ENCODE data around the gene GNAT2.

Gene GNAT2

DNA sequence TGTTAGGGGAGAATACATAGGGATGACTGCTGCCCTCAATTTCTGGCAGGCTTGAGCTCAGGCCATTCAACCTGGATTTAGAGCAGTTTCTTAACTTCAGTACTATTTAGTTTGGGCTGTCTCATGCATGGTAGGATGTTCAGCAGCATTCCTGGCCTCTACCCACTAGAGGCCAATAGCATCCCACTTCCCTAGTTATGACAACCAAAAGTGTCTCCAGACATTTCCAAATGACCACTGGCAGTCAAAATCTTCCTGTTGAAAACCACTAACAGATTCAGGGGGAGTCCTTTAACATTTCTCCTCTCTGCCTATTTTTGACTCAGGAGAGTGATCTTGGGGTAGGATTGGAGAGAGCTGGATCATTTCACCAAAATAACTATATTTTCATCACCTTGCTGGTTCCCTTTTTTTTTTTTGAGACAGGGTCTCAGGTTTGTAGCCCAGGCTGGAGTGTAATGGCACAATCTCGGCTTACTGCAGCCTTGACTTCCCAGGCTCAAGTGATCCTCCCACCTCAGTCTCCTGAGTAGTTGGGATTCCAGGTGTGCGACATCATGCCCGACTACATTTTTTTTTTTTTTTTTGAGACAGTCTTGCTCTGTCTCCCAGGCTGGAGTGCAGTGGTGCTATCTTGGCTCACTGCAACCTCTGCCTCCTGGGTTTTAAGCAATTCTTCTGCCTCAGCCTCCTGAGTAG lies 8.7 kb downstream of the GNAT2 start:
- Histone ChIP-seq H3K27me3 (ENCODE audit: control insufficient read depth, insufficient read depth, low read length) (no peaks in the 10 kb centered on the region), H3K4me3 (ENCODE audit: low read length) (no peak overlapping the region), H3K36me3 (ENCODE audit: control insufficient read depth, insufficient read depth, low read length) (no peaks in the 10 kb centered on the region), H3K4me1 (ENCODE audit: control insufficient read depth, insufficient read depth, low read length) (no peaks in the 10 kb centered on the region), H3K9ac (ENCODE audit: low read length) (no peak overlapping the region), H3K27ac (ENCODE audit: low read depth, low read length) (no peak overlapping the region)

DNA sequence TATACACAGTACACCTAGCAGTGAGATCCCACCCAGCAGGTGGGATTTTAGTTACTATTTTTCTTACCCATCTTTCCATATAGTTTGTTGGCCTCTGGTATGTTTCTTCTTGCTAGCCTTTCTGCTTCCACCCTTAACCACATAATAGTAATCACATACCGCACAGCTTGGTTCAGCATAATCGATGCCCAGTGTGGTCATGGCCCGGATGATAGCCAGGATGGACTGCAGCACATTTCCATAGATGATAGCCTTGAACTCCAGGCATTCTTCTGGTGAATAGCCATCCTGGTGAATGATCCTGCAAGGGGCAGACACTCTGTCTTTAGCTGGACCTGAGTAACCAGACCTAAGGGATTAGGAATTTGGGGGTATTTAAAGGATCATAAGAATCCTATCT lies 9.5 kb downstream of the GNAT2 start:
- Histone ChIP-seq H3K9ac (ENCODE audit: low read length) (no peak overlapping the region), H3K4me3 (ENCODE audit: low read length) (no peak overlapping the region), H3K36me3 (ENCODE audit: control insufficient read depth, insufficient read depth, low read length) (no peaks in the 10 kb centered on the region), H3K4me1 (ENCODE audit: control insufficient read depth, insufficient read depth, low read length) (no peaks in the 10 kb centered on the region), H3K27me3 (ENCODE audit: control insufficient read depth, insufficient read depth, low read length) (no peaks in the 10 kb centered on the region), H3K27ac (ENCODE audit: low read depth, low read length) (no peak overlapping the region)

DNA sequence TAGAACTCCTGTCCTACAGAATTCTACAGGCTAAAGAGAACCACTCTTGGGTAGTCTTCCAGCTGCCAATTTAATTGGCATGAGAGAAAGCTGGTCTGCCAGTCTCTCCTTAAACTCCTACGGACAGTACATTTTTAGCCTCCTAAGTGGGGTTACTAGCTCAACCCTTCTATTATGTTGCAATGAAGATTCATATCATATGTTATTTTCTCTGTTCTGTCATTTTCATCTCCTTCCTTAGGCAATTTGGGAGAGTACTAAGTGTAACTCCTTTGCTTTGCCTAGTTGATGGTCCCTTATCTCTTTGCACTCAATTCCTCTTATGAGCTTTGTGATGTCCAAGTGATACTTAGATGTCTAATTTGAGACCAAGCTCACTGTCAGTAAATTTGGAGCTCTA lies 14.0 kb downstream of the GNAT2 start:
- Histone ChIP-seq H3K27me3 (ENCODE audit: control insufficient read depth, insufficient read depth, low read length) (no peaks in the 10 kb centered on the region), H3K4me3 (ENCODE audit: low read length) (no peak overlapping the region), H3K27ac (ENCODE audit: low read depth, low read length) (no peak overlapping the region), H3K36me3 (ENCODE audit: control insufficient read depth, insufficient read depth, low read length) (no peaks in the 10 kb centered on the region), H3K9ac (ENCODE audit: low read length) (no peak overlapping the region), H3K4me1 (ENCODE audit: control insufficient read depth, insufficient read depth, low read length) (no peaks in the 10 kb centered on the region)

DNA sequence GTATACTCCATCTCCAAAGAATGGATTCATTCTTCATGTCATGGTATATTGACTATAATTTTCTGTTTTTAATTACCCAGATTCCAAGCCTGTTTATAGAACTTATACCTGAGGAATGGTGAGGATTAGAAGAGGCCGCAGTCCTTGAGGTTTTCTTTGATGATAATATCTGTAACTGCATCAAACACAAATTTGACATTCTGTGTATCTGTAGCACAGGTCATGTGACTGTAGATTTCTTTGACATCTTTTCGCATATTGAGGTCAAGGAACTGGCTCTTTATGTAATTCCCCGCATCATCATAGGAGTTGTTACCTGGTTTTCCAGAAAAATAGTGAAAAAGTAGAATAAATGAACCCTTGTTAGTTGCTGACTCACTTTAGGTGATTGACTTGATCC lies 16.2 kb downstream of the GNAT2 start:
- Histone ChIP-seq H3K4me1 (ENCODE audit: control insufficient read depth, insufficient read depth, low read length) (no peaks in the 10 kb centered on the region), H3K27ac (ENCODE audit: low read depth, low read length) (no peak overlapping the region), H3K27me3 (ENCODE audit: control insufficient read depth, insufficient read depth, low read length) (no peaks in the 10 kb centered on the region), H3K36me3 (ENCODE audit: control insufficient read depth, insufficient read depth, low read length) (no peaks in the 10 kb centered on the region), H3K9ac (ENCODE audit: low read length) (no peak overlapping the region), H3K4me3 (ENCODE audit: low read length) (no peak overlapping the region)

DNA sequence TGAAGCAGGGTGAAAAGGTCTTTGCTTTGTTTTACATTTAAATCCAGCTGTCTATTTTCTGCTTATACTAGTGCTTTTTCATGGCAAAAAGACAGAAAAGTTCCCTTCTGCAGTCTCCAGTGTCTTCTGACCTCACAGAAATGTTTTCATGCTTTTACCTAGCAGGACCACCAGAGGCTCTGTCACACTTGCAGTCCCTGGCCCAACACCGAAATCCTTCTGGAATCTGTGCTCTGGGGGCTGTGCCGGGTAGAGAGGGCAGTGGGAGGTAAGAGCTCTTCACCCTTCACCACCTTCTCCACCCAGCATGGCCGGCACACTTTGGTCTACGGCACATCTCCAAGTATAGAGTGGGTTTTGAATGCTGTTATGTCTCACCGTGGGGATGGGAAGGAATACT lies 20.8 kb downstream of the GNAT2 start:
- H3K9ac ChIP-seq (ENCODE audit: low read length) = no peak overlapping the region
- no peak overlapping the region for H3K4me3 ChIP-seq (ENCODE audit: low read length)
- H3K27ac ChIP-seq (ENCODE audit: low read depth, low read length) = no peak overlapping the region
- H3K36me3 ChIP-seq (ENCODE audit: control insufficient read depth, insufficient read depth, low read length) = no peaks in the 10 kb centered on the region
- no peaks in the 10 kb centered on the region for H3K4me1 ChIP-seq (ENCODE audit: control insufficient read depth, insufficient read depth, low read length)
- no peaks in the 10 kb centered on the region for H3K27me3 ChIP-seq (ENCODE audit: control insufficient read depth, insufficient read depth, low read length)

DNA sequence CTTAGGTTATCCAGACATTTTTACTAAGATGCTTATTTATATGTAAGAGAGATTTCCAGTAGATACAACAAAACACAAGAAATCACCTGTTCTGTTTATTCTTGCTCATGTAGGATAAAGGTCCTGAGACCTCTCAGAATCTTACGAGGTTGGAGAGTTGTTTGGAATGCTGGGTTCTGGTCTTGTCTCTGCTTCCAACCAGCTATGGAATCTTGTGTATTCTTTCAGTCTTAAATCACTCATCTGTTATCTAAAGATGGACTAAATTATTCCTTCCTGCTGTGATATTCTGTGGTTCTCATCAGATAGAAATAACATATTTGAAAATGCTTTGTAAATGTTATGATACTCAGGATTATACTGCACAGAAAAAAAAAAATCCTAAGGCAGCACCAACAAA lies 21.3 kb downstream of the GNAT2 start:
- H3K27me3 ChIP-seq (ENCODE audit: control insufficient read depth, insufficient read depth, low read length) = no peaks in the 10 kb centered on the region
- no peak overlapping the region for H3K27ac ChIP-seq (ENCODE audit: low read depth, low read length)
- no peak overlapping the region for H3K9ac ChIP-seq (ENCODE audit: low read length)
- no peaks in the 10 kb centered on the region for H3K4me1 ChIP-seq (ENCODE audit: control insufficient read depth, insufficient read depth, low read length)
- no peak overlapping the region for H3K4me3 ChIP-seq (ENCODE audit: low read length)
- no peaks in the 10 kb centered on the region for H3K36me3 ChIP-seq (ENCODE audit: control insufficient read depth, insufficient read depth, low read length)

DNA sequence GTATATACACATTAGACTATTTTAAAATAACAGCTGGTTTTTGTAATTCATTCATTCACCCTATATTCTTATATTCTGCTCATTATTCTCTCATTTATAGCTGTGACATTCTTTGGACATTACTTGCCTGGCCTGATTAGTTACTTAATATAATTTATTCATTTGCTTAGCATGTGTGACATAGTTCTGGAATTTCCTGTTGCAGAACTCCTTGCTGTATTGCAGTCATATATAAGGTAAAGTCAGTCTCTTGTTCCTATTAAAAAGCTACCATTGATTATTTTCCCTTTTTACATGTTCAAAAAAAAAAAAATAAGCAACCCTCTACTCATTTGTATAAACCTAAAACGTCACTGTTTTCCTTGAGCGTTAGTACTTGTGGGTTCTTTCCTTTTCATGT lies 23.9 kb downstream of the GNAT2 start:
- Histone ChIP-seq H3K9ac (ENCODE audit: low read length) (no peak overlapping the region), H3K36me3 (ENCODE audit: control insufficient read depth, insufficient read depth, low read length) (peaks cover 8% of the 10 kb centered on the region), H3K4me3 (ENCODE audit: low read length) (no peak overlapping the region), H3K27ac (ENCODE audit: low read depth, low read length) (no peak overlapping the region), H3K27me3 (ENCODE audit: control insufficient read depth, insufficient read depth, low read length) (no peaks in the 10 kb centered on the region), H3K4me1 (ENCODE audit: control insufficient read depth, insufficient read depth, low read length) (no peaks in the 10 kb centered on the region)

DNA sequence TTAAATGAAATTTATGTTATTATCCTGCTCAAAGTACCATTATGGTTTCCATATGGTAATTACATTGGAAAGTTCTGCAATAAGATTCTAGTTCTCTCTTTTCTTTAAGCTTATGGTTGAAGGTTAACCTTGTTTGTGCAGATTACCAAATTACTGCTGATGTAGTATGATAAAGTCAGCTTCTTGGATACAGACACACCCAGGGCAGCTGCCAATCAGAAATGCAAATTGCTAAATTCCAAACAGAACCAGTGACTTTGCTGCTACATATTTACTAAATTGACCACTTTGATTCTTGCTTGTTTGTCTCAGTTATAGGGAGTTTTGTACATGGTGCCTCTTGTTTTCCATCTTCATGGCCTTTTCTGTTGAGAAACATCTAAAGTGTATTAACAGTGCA lies 26.5 kb downstream of the GNAT2 start:
- H3K36me3 ChIP-seq (ENCODE audit: control insufficient read depth, insufficient read depth, low read length) = peaks cover 19% of the 10 kb centered on the region

DNA sequence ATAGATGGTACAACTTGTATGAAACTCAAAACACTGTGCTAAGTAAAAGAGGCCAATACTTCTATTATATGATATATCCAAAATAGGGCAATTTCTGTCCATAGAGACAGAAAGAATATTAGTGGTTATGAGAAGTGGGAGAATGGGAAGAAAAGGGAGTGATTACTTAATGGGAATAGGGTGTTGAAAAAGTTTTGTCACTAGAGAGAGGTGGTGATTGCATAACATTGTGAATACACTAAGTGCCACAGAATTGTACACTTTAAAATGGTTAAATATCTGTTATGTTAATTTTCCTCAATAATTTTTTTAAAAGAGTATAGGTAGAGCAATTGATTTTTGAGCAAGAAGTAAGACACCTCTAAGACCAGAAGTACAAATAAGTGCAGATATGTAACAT lies 29.7 kb downstream of the GNAT2 start:
- H3K9ac ChIP-seq (ENCODE audit: low read length) = no peak overlapping the region

More for the DNA sequence above, 26.5 kb downstream of the GNAT2 start:
- H3K27me3 ChIP-seq (ENCODE audit: control insufficient read depth, insufficient read depth, low read length) = no peaks in the 10 kb centered on the region
- no peak overlapping the region for H3K9ac ChIP-seq (ENCODE audit: low read length)
- H3K4me1 ChIP-seq (ENCODE audit: control insufficient read depth, insufficient read depth, low read length) = no peaks in the 10 kb centered on the region
- H3K27ac ChIP-seq (ENCODE audit: low read depth, low read length) = no peak overlapping the region
- H3K4me3 ChIP-seq (ENCODE audit: low read length) = no peak overlapping the region

DNA sequence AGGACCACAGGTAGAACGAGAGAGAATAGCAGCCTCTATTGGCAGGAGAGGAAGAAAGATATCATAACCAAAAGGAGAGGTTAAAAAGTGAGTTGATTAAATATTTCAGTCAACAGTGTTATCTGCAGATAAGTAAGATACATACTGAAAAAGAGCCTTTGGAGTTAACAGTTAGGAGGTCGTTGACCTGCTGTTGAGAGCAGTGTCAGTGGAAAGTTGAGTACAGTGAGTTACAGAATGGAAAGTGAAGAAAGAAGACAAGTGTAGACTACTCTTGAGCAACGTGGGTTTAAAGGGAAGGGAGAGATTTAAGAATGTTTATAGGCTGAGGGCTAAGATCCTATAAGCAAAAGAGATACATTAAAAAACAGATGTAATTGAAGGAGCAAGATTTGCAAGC lies 30.2 kb downstream of the GNAT2 start:
- H3K27ac ChIP-seq (ENCODE audit: low read depth, low read length) = no peak overlapping the region
- H3K4me3 ChIP-seq (ENCODE audit: low read length) = no peak overlapping the region
- H3K36me3 ChIP-seq (ENCODE audit: control insufficient read depth, insufficient read depth, low read length) = peaks cover 34% of the 10 kb centered on the region
- H3K4me1 ChIP-seq (ENCODE audit: control insufficient read depth, insufficient read depth, low read length) = no peaks in the 10 kb centered on the region
- H3K27me3 ChIP-seq (ENCODE audit: control insufficient read depth, insufficient read depth, low read length) = no peaks in the 10 kb centered on the region
- H3K9ac ChIP-seq (ENCODE audit: low read length) = no peak overlapping the region

More for the DNA sequence above, 29.7 kb downstream of the GNAT2 start:
- peaks cover 34% of the 10 kb centered on the region for H3K36me3 ChIP-seq (ENCODE audit: control insufficient read depth, insufficient read depth, low read length)
- H3K4me3 ChIP-seq (ENCODE audit: low read length) = no peak overlapping the region
- H3K27me3 ChIP-seq (ENCODE audit: control insufficient read depth, insufficient read depth, low read length) = no peaks in the 10 kb centered on the region
- no peaks in the 10 kb centered on the region for H3K4me1 ChIP-seq (ENCODE audit: control insufficient read depth, insufficient read depth, low read length)
- no peak overlapping the region for H3K27ac ChIP-seq (ENCODE audit: low read depth, low read length)

DNA sequence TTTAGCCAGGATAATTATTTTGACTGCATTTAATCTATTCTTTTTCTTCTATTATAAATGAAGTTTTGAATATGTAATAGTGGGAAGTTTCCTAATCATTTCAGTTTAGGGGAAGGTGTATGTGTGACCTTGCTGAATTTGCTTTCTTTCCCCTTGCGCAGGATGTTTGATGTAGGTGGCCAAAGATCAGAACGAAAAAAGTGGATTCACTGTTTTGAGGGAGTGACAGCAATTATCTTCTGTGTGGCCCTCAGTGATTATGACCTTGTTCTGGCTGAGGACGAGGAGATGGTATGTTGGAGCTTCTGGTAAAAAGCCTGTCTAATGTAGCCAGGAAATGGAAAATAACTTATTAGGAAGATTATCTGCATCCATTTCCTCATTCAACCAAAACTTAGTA lies 33.4 kb downstream of the GNAT2 start:
- Histone ChIP-seq H3K27me3 (ENCODE audit: control insufficient read depth, insufficient read depth, low read length) (no peaks in the 10 kb centered on the region), H3K4me1 (ENCODE audit: control insufficient read depth, insufficient read depth, low read length) (no peaks in the 10 kb centered on the region), H3K36me3 (ENCODE audit: control insufficient read depth, insufficient read depth, low read length) (peaks cover 33% of the 10 kb centered on the region), H3K27ac (ENCODE audit: low read depth, low read length) (no peak overlapping the region), H3K4me3 (ENCODE audit: low read length) (no peak overlapping the region), H3K9ac (ENCODE audit: low read length) (no peak overlapping the region)

DNA sequence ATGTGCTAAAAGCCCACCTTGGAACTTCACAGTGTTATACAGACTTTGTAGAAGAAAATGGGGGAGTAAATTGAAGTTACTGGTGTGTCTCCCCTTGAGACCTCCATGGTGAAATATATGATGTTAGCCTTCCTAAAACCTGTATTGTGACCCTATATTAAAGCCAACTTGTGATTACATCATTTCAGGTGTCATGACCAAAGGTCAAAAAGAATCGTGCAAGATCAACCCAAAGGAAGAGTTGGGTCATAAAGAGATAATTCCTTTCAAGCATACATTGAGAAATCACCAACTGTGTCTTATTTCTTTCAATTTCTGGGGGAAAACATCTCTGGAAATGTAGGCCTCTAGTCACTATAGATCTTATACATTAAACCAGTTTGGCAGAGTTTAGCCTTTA lies 34.6 kb downstream of the GNAT2 start:
- Histone ChIP-seq H3K4me1 (ENCODE audit: control insufficient read depth, insufficient read depth, low read length) (no peaks in the 10 kb centered on the region), H3K27ac (ENCODE audit: low read depth, low read length) (no peak overlapping the region), H3K9ac (ENCODE audit: low read length) (no peak overlapping the region), H3K36me3 (ENCODE audit: control insufficient read depth, insufficient read depth, low read length) (peaks cover 29% of the 10 kb centered on the region), H3K27me3 (ENCODE audit: control insufficient read depth, insufficient read depth, low read length) (no peaks in the 10 kb centered on the region), H3K4me3 (ENCODE audit: low read length) (no peak overlapping the region)

DNA sequence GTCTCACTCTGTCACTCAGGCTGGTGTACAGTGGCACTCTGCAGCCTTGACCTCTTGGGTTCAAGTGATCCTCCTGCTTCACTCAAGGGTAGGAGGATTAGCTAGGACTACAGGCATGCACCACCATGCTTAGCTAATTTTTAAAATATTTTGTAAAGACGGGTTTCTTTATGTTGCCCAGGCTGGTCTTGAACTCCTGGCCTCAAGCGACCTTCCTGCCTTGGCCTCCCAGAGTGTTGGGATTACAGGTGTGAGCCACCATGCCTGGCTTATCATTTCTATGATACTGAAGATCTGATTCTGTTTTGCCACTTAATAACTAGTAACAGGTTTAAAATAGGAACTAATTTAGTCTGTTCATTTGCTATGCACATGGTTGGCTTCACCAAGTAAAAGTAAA lies 37.4 kb downstream of the GNAT2 start:
- Histone ChIP-seq H3K4me3 (ENCODE audit: low read length) (no peak overlapping the region), H3K9ac (ENCODE audit: low read length) (no peak overlapping the region), H3K36me3 (ENCODE audit: control insufficient read depth, insufficient read depth, low read length) (peaks cover 14% of the 10 kb centered on the region), H3K27me3 (ENCODE audit: control insufficient read depth, insufficient read depth, low read length) (no peaks in the 10 kb centered on the region), H3K4me1 (ENCODE audit: control insufficient read depth, insufficient read depth, low read length) (peaks cover 5% of the 10 kb centered on the region), H3K27ac (ENCODE audit: low read depth, low read length) (no peak overlapping the region)

Measured in rectal smooth muscle tissue (tissue), 1 donor.